Mesodermal cell (in vitro differentiated cells): ENCODE measurements around the gene CGREF1.

Experiments
- H3K27ac ChIP-seq: 2 replicates; pipeline ENCODE4 v1.7.0; 2013; ENCODE audit warnings: mild to moderate bottlenecking, low read depth, low read length, moderate library complexity; ENCODE audit not compliant: severe bottlenecking
- H3K36me3 ChIP-seq: 2 replicates; pipeline ENCODE4 v1.7.1; 2013; ENCODE audit warnings: mild to moderate bottlenecking, low read length, moderate library complexity; ENCODE audit not compliant: control insufficient read depth, insufficient read depth
- H3K4me1 ChIP-seq: one replicate; pipeline ENCODE4 v1.7.1; 2013; ENCODE audit warnings: mild to moderate bottlenecking, low read length; ENCODE audit not compliant: insufficient read depth, control insufficient read depth, poor library complexity, severe bottlenecking
- H3K4me3 ChIP-seq: 2 replicates; pipeline ENCODE4 v1.7.0; 2013; ENCODE audit warnings: low read length, control low read depth, mild to moderate bottlenecking; ENCODE audit not compliant: insufficient read depth, poor library complexity, severe bottlenecking; ENCODE audit errors: extremely low read depth
- H3K9me3 ChIP-seq: 2 replicates; pipeline ENCODE4 v1.7.1; 2013; ENCODE audit warnings: mild to moderate bottlenecking, low read length, moderate library complexity; ENCODE audit not compliant: control insufficient read depth
- WGBS, 2 experiments: methylation state at CpG; one replicate each; pipeline ENCODE4 v1.1.5; 2013; ENCODE audit warnings: missing lambda C conversion rate in 2 of 2; ENCODE audit not compliant: insufficient coverage in 2 of 2; 5-methylcytosine and 5-hydroxymethylcytosine counted together

CGREF1 gene

GRCh38 chr2:27071277-27071989, 47.5 kb downstream of the CGREF1 start, which contains the start of gene OST4:
Gene OST4, minus strand, starts transcription at chr2:27071654.
- Histone ChIP-seq H3K4me3 (peak within 1 kb of the TSS; percentile 98), H3K9me3 (no peaks in the 10 kb centered on the region), H3K4me1 (peaks cover 16% of the 10 kb centered on the region), H3K27ac (peak within 1 kb of the TSS; percentile 90), H3K36me3 (peaks cover 42% of the 10 kb centered on the region)
- WGBS, 2 experiments: 0% methylated on average over 53 to 82 of the region's 86 CpGs

GRCh38 chr2:27070653-27071276, 48.2 kb downstream of the CGREF1 start:
- H3K27ac ChIP-seq: peak overlapping the region; percentile 83

GRCh38 chr2:27069961-27070618, 48.8 kb downstream of the CGREF1 start:
- H3K27ac ChIP-seq: no peak overlapping the region
- peaks cover 16% of the 10 kb centered on the region for H3K4me1 ChIP-seq
- 94% methylated on average over 3 to 7 of the region's 8 CpGs for WGBS, 2 experiments
- H3K9me3 ChIP-seq: no peaks in the 10 kb centered on the region
- H3K36me3 ChIP-seq: peaks cover 56% of the 10 kb centered on the region
- peak overlapping the region; percentile 98 for H3K4me3 ChIP-seq

More at GRCh38 chr2:27070653-27071276, 48.2 kb downstream of the CGREF1 start:
- Histone ChIP-seq H3K4me3 (peak overlapping the region; percentile 98), H3K9me3 (no peaks in the 10 kb centered on the region), H3K36me3 (peaks cover 49% of the 10 kb centered on the region), H3K4me1 (peaks cover 16% of the 10 kb centered on the region)
- WGBS, 2 experiments: 10 to 11% methylated on average over 11 of the region's 11 CpGs

- peaks cover 16% of the 10 kb centered on the region for H3K4me1 ChIP-seq
- H3K27ac ChIP-seq: no peak overlapping the region
- peak overlapping the region; percentile 98 for H3K4me3 ChIP-seq
- H3K9me3 ChIP-seq: no peaks in the 10 kb centered on the region
- 85 to 94% methylated on average over 6 of the region's 6 CpGs for WGBS, 2 experiments
- peaks cover 61% of the 10 kb centered on the region for H3K36me3 ChIP-seq
Measured at GRCh38 chr2:27069436-27069835, 49.5 kb downstream of the CGREF1 start.

GRCh38 chr2:27067385-27067784, 51.5 kb downstream of the CGREF1 start:
- Histone ChIP-seq H3K4me1 (peaks cover 13% of the 10 kb centered on the region), H3K4me3 (no peak overlapping the region), H3K36me3 (peaks cover 77% of the 10 kb centered on the region), H3K9me3 (no peaks in the 10 kb centered on the region), H3K27ac (no peak overlapping the region)
- WGBS, 2 experiments: 92 to 98% methylated on average over 5 of the region's 5 CpGs

- H3K4me3 ChIP-seq: no peak overlapping the region
- peaks cover 90% of the 10 kb centered on the region for H3K36me3 ChIP-seq
- no peaks in the 10 kb centered on the region for H3K9me3 ChIP-seq
- no peak overlapping the region for H3K27ac ChIP-seq
- 100% methylated on average over 1 of the region's 3 CpGs for WGBS, 2 experiments
- peaks cover 9% of the 10 kb centered on the region for H3K4me1 ChIP-seq
Measured at GRCh38 chr2:27065128-27065527, 53.8 kb downstream of the CGREF1 start.

- H3K4me1 ChIP-seq: no peaks in the 10 kb centered on the region
- no peak overlapping the region for H3K27ac ChIP-seq
- peaks cover 86% of the 10 kb centered on the region for H3K36me3 ChIP-seq
- H3K4me3 ChIP-seq: no peak overlapping the region
- H3K9me3 ChIP-seq: no peaks in the 10 kb centered on the region
- WGBS, 2 experiments: 80 to 91% methylated on average over 2 to 3 of the region's 3 CpGs
Measured at GRCh38 chr2:27060323-27060722, 58.6 kb downstream of the CGREF1 start.

GRCh38 chr2:27059141-27059820, 59.6 kb downstream of the CGREF1 start:
- WGBS, 2 experiments: 93 to 99% methylated on average over 12 to 13 of the region's 15 CpGs
- Histone ChIP-seq H3K36me3 (peaks cover 88% of the 10 kb centered on the region), H3K4me1 (no peaks in the 10 kb centered on the region), H3K4me3 (no peak overlapping the region), H3K9me3 (no peaks in the 10 kb centered on the region), H3K27ac (no peak overlapping the region)

GRCh38 chr2:27058210-27058609, 60.7 kb downstream of the CGREF1 start:
- Histone ChIP-seq H3K27ac (no peak overlapping the region), H3K4me1 (no peaks in the 10 kb centered on the region), H3K36me3 (peaks cover 92% of the 10 kb centered on the region), H3K9me3 (no peaks in the 10 kb centered on the region), H3K4me3 (no peak overlapping the region)
- WGBS, 2 experiments: 94 to 97% methylated on average over 10 of the region's 10 CpGs

GRCh38 chr2:27057184-27057583, 61.7 kb downstream of the CGREF1 start:
- H3K9me3 ChIP-seq: no peaks in the 10 kb centered on the region
- H3K4me3 ChIP-seq: no peak overlapping the region
- 94 to 100% methylated on average over 2 to 4 of the region's 6 CpGs for WGBS, 2 experiments
- peaks cover 83% of the 10 kb centered on the region for H3K36me3 ChIP-seq
- H3K27ac ChIP-seq: no peak overlapping the region
- peaks cover 7% of the 10 kb centered on the region for H3K4me1 ChIP-seq
